H1 (cell line): ENCODE results near the gene GAP43. TPM values are rescaled to one million over a fixed set of nuclear protein-coding genes. Genes with fewer than 3 reads are reported as not detected.

Experiments used
- CTBP2 ChIP-seq: IDR thresholded peaks from 2 replicates; pipeline ENCODE4 v1.7.0; 2011; ENCODE audit warnings: borderline replicate concordance, mild to moderate bottlenecking, moderate library complexity, mixed read lengths, low read length; ENCODE audit not compliant: insufficient read depth, insufficient read length
- E2F6 ChIP-seq: IDR thresholded peaks from 2 replicates; pipeline ENCODE4 v1.6.1; 2012; ENCODE audit warnings: inconsistent platforms
- MAX ChIP-seq: IDR thresholded peaks from 2 replicates; pipeline ENCODE4 v1.6.1; 2012; ENCODE audit warnings: inconsistent platforms
- RXRA ChIP-seq: IDR thresholded peaks from 2 replicates; pipeline ENCODE4 v1.6.1; 2011; ENCODE audit warnings: low read depth, mild to moderate bottlenecking, low read length, moderate library complexity; ENCODE audit not compliant: insufficient read depth
- SIRT6 ChIP-seq: IDR thresholded peaks from one replicate; pipeline ENCODE4 v1.7.1; 2012; ENCODE audit warnings: low read length, inconsistent platforms
- polyA plus RNA-seq, 7 experiments: library from polyadenylated mRNA; depleted of rRNA in 3 of 7; stranded (reverse) in 5 of 7; unstranded in 2 of 7; fragments of >200 nt in 5 of 7; fragments of 200-250 nt in 2 of 7; gene quantifications; 1 replicate in 5 of 7; 2 replicates in 1 of 7; 4 replicates in 1 of 7; pipeline versions ENCODE4 v1.2.1 to v1.2.3, GENCODE V29; 2011 to 2013; ENCODE audit warnings: missing spikeins in 2 of 7, mixed read lengths in 2 of 7
- total RNA-seq: library from RNA; stranded (reverse); fragmentation: NEBNext Ultra II Directional; extraction: Animal tissue kit (Norgen Biotek cat#: 25700); gene quantifications from 2 replicates; pipeline ENCODE4 v1.2.1, GENCODE V29; 2021

Gene GAP43
- total and polyA plus RNA-seq, 2 of the 8 experiments (the other 6 are each of a cell fraction or from before 2014, with no cell fraction given) = 11.2 to 21.9 TPM

- TF ChIP-seq MAX (no peak), SIRT6 (no peak), RXRA (no peak), E2F6 (no peak), CTBP2 (no peak)
Measured at GRCh38 chr3:115660646-115661337, 37.5 kb downstream of the GAP43 start (continued).
